ENCODE data around the gene RNF157. TPM values are rescaled to one million over a fixed set of nuclear protein-coding genes. Genes with fewer than 3 reads are reported as not detected.

Gene RNF157
- total RNA-seq, 1 donor from 2014 or later: 28.0 TPM

GRCh38 chr17:76160896-76161528 is 79.3 kb downstream of the RNF157 start:
- DNase-seq (ENCODE audit: low spot score): no peak

- DNase-seq (ENCODE audit: low spot score): peak; percentile 81
Observed at GRCh38 chr17:76159157-76159556, 81.1 kb downstream of the RNF157 start.

- DNase-seq (ENCODE audit: low spot score): no peak
Observed at GRCh38 chr17:76157759-76158158, 82.5 kb downstream of the RNF157 start.

- DNase-seq (ENCODE audit: low spot score): peak; percentile 67
Observed at GRCh38 chr17:76156662-76156991, 83.7 kb downstream of the RNF157 start.

- peak; percentile 75 for DNase-seq (ENCODE audit: low spot score)
Observed at GRCh38 chr17:76155988-76156661, 84.2 kb downstream of the RNF157 start.

GRCh38 chr17:76154936-76155845 is 85.1 kb downstream of the RNF157 start:
- DNase-seq (ENCODE audit: low spot score): peak; percentile 85

- DNase-seq (ENCODE audit: low spot score): no peak
Observed at GRCh38 chr17:76154292-76154691, 86.0 kb downstream of the RNF157 start.

- no peak for DNase-seq (ENCODE audit: low spot score)
Observed at GRCh38 chr17:76153640-76154039, 86.7 kb downstream of the RNF157 start.

- peak; percentile 87 for DNase-seq (ENCODE audit: low spot score)
Observed at GRCh38 chr17:76153202-76153601, 87.1 kb downstream of the RNF157 start.

- peak; percentile 68 for DNase-seq (ENCODE audit: low spot score)
Observed at GRCh38 chr17:76152591-76152990, 87.7 kb downstream of the RNF157 start.

GRCh38 chr17:76151896-76152454 is 88.3 kb downstream of the RNF157 start:
- peak; percentile 68 for DNase-seq (ENCODE audit: low spot score)

- DNase-seq (ENCODE audit: low spot score): peak; percentile 49
Observed at GRCh38 chr17:76150712-76151622, 89.3 kb downstream of the RNF157 start.

- no peak for DNase-seq (ENCODE audit: low spot score)
Observed at GRCh38 chr17:76149214-76149613, 91.1 kb downstream of the RNF157 start.

GRCh38 chr17:76148015-76148326 is 92.3 kb downstream of the RNF157 start:
- DNase-seq (ENCODE audit: low spot score): no peak

- DNase-seq (ENCODE audit: low spot score): no peak
Observed at GRCh38 chr17:76147211-76148014, 92.9 kb downstream of the RNF157 start.

- no peak for DNase-seq (ENCODE audit: low spot score)
Observed at GRCh38 chr17:76146053-76146851, 94.0 kb downstream of the RNF157 start.

- DNase-seq (ENCODE audit: low spot score): no peak
Observed at GRCh38 chr17:76145231-76146052, 94.9 kb downstream of the RNF157 start.

- no peak for DNase-seq (ENCODE audit: low spot score)
Observed at GRCh38 chr17:76142585-76143041, 97.7 kb downstream of the RNF157 start.
